DND-41 (cell line): ENCODE results near the gene LRRC74B.

ENCODE experiments used
- CTCF ChIP-seq: IDR thresholded peaks from 2 replicates; pipeline ENCODE4 v1.5.1; 2012; ENCODE audit warnings: borderline replicate concordance, low read length, moderate library complexity, mild to moderate bottlenecking; ENCODE audit not compliant: poor library complexity, severe bottlenecking; ENCODE audit errors: extremely low read depth
- EZH2 ChIP-seq: IDR thresholded peaks from 3 replicates; pipeline ENCODE4 v1.6.1; 2012; ENCODE audit warnings: borderline replicate concordance, low read depth, mild to moderate bottlenecking, moderate library complexity, low read length, inconsistent platforms; ENCODE audit not compliant: severe bottlenecking

- TF ChIP-seq CTCF (no peak), EZH2 (no peak)
Observed at GRCh38 chr22:21067901-21068680, 22.3 kb downstream of the LRRC74B start.
